ENCODE measurements around the gene SLC5A9. TPM values are rescaled to one million over a fixed set of nuclear protein-coding genes. Genes with fewer than 3 reads are reported as not detected.

Gene SLC5A9
- total RNA-seq, result not detected

GRCh38 chr1:48222501-48223242 is at the start of gene SLC5A9:
TSS of gene SLC5A9 (plus strand) at chr1:48222716. CDS start at chr1:48222737, 21 bp downstream.
- DNase-seq (ENCODE audit: low spot score in 2 of 2), result no peak
- Histone ChIP-seq H3K4me1 (peaks cover 0 to 13% (median 0%) of the 10 kb centered on the region in 4 donors), H3K27ac (peak within 1 kb of the TSS in 1 of 4 donors; percentile 24), H3K27me3 (no peaks in the 10 kb centered on the region), H3K4me3 (no peak within 1 kb of the TSS), H3K36me3 (no peaks in the 10 kb centered on the region), H3K9me3 (no peaks in the 10 kb centered on the region)
- 84 to 85% methylated on average over 8 of the region's 8 CpGs for WGBS, 2 donors
- no peak for TF ChIP-seq CTCF (IDR thresholded peaks at IDR 0.05)
- no peak for TF ChIP-seq EP300 (IDR thresholded peaks at IDR 0.05)
- TF ChIP-seq POLR2A (IDR thresholded peaks at IDR 0.05), result no peak

- no peaks in the 10 kb centered on the region for H3K36me3 ChIP-seq
- H3K27me3 ChIP-seq, result no peaks in the 10 kb centered on the region
- no peak overlapping the region for H3K4me3 ChIP-seq
- H3K27ac ChIP-seq, result no peak overlapping the region
- H3K9me3 ChIP-seq, result no peaks in the 10 kb centered on the region
- no peaks in the 10 kb centered on the region for H3K4me1 ChIP-seq
- no peak for DNase-seq (ENCODE audit: low spot score in 2 of 2)
- TF ChIP-seq POLR2A (IDR thresholded peaks at IDR 0.05), result no peak
- TF ChIP-seq EP300 (IDR thresholded peaks at IDR 0.05), result no peak
- no peak for TF ChIP-seq CTCF (IDR thresholded peaks at IDR 0.05)
Measured at GRCh38 chr1:48175116-48175515, 47.4 kb upstream of the SLC5A9 start.

- H3K27ac ChIP-seq, result no peak overlapping the region
- no peak overlapping the region for H3K4me3 ChIP-seq
- H3K4me1 ChIP-seq, result no peaks in the 10 kb centered on the region
- DNase-seq (ENCODE audit: low spot score in 2 of 2), result no peak
- no peak for TF ChIP-seq CTCF (IDR thresholded peaks at IDR 0.05)
- no peak for TF ChIP-seq POLR2A (IDR thresholded peaks at IDR 0.05)
- peak in 1 of 2 donors; percentile 52 for TF ChIP-seq EP300 (IDR thresholded peaks at IDR 0.05)
- no peaks in the 10 kb centered on the region for H3K36me3 ChIP-seq
- no peaks in the 10 kb centered on the region for H3K27me3 ChIP-seq
- WGBS, 2 donors, result 71 to 72% methylated on average over 4 of the region's 4 CpGs
- no peaks in the 10 kb centered on the region for H3K9me3 ChIP-seq
Measured at GRCh38 chr1:48177257-48177656, 45.3 kb upstream of the SLC5A9 start.

- no peak for DNase-seq (ENCODE audit: low spot score in 2 of 2)
- Histone ChIP-seq H3K4me1 (no peaks in the 10 kb centered on the region), H3K27ac (no peak overlapping the region), H3K4me3 (no peak overlapping the region), H3K9me3 (no peaks in the 10 kb centered on the region), H3K36me3 (no peaks in the 10 kb centered on the region), H3K27me3 (no peaks in the 10 kb centered on the region)
- TF ChIP-seq EP300 (IDR thresholded peaks at IDR 0.05) (no peak), POLR2A (IDR thresholded peaks at IDR 0.05) (no peak), CTCF (IDR thresholded peaks at IDR 0.05) (no peak)
- 89 to 91% methylated on average over 5 of the region's 5 CpGs for WGBS, 2 donors
Measured at GRCh38 chr1:48181669-48182367, 40.7 kb upstream of the SLC5A9 start.

GRCh38 chr1:48182439-48182838 is 40.1 kb upstream of the SLC5A9 start:
- 94 to 100% methylated on average over 2 of the region's 2 CpGs for WGBS, 2 donors
- DNase-seq (ENCODE audit: low spot score in 2 of 2), result no peak
- no peak for TF ChIP-seq POLR2A (IDR thresholded peaks at IDR 0.05)
- TF ChIP-seq CTCF (IDR thresholded peaks at IDR 0.05), result no peak
- TF ChIP-seq EP300 (IDR thresholded peaks at IDR 0.05), result no peak
- H3K27ac ChIP-seq, result no peak overlapping the region
- no peaks in the 10 kb centered on the region for H3K27me3 ChIP-seq
- no peak overlapping the region for H3K4me3 ChIP-seq
- H3K9me3 ChIP-seq, result peaks cover 0 to 1% (median 0%) of the 10 kb centered on the region in 4 donors
- H3K36me3 ChIP-seq, result no peaks in the 10 kb centered on the region
- H3K4me1 ChIP-seq, result no peaks in the 10 kb centered on the region
